Medulla oblongata (tissue), 1 donor: ENCODE measurements around the gene SLC6A6.

ENCODE experiments used
- DNase-seq: peaks from one replicate; pipeline ENCODE4 v3.0.0-alpha.2; 2015; ENCODE audit errors: extremely low spot score

Gene SLC6A6

DNA sequence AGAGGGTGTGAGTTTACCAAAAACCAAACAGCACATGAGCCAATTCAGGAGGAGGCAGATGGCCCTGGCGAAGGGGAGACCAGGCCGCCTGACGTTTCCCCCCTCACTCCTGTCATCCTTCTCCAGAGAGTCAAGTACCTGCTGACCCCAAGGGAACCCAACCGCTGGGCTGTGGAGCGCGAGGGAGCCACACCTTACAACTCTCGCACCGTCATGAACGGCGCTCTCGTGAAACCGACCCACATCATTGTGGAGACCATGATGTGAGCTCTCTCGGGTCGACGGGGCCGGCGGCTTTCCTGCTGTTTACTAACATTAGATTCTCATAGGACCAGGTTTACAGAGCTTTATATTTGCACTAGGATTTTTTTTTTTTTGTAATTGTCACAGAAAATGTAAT, 82.3 kb downstream of the SLC6A6 start:
- DNase-seq: no peak

GRCh38 chr3:14485981-14486380, 83.6 kb downstream of the SLC6A6 start:
- DNase-seq: no peak

DNA sequence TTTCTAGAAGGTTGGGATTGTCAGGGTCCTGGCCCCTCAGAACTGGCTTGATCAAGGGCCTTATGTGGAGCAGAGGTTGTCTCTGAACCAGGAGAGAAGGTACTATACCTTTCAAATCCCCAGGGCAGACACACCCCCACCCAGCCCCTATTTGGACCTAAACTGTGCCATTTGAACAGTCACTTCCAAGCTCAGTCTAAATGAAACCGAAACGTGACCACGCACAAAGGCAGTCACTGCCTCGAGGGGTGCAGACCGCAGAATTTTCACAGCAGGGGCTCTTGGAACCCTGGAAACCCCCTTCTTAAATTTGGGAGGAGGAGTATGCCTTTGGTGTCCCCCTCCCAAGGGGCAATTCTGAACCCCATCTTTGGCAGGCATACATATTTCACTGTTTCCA, 84.1 kb downstream of the SLC6A6 start:
- DNase-seq: no peak

DNA sequence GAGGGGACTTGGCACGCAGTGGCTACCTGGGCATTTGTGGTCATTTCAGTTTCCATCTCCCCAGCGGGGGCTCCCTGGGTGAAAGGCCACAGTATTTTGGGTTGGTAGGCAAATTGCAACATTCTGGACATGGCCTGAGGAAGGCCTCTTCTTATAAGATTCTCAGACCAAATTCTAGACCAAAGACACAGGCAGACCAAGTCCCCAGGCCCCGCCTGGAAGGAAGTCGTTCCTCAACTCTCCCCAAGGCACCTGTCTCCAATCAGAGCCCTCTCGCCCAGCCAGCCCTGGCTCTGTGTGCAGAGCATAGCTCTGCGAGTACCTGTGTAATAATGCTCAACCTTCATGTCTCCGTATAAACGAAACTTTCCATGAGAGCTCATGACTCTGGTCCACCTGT, 84.7 kb downstream of the SLC6A6 start:
- no peak for DNase-seq

DNA sequence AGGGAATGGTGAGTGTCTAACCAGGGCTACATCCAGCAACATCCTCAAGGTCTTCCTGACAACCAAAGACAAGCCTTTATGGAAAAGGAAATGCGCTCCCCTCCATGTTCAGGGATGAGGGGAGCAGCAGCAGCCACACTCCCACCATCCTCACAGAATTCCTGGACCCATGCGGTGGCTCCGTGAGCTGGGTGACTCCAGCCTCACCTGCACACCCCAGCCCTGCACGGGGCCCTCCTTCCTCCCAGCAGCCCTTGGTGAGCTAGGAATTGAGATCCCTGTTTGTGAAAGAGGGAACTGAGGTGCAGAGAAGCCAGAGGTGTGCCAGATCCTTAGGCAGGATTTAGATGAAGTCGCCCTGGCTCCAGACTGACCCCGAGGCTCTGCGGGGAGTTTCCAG, 85.4 kb downstream of the SLC6A6 start:
- no peak for DNase-seq

- no peak for DNase-seq
These were observed 86.1 kb downstream of the SLC6A6 start for GRCh38 chr3:14488286-14489041.

DNA sequence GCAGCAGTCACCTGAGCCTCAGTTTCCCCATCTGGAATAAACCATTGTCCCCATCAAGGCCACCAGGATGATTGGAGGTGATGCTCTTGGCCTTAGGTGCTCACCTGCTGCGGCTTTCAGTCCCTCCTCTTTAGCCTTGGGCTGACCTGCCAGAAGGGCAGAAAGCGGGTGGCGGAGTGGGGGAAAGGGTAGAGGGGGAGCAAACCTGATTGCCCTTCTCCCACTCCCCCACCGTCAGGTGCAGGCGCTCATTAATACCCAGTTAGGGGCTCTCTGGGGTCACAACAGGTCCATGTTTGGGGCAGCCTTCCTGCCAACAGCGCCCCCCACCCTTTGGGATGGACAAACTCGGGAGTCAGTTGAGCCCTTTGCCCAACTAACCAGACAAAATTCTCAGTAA, 87.2 kb downstream of the SLC6A6 start:
- no peak for DNase-seq

DNA sequence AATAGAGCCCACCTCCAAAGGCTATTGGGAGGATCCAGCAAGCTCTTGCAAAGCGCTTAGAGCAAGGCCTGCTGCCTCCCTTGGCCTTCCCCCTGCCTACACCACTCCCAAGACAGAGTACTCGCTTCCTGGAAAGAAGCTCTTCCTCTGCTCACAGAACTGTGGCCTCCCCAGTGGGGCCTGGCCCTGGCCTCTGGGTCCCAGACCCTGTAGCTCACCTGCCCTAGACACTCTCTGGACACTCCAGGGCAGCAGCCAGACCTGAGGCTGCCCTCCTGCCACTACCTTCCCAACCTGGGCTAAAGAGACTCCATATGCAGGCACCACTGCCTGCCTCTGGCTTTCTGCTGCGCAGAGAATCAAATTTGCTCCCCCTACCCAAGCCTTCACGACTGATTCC, 87.8 kb downstream of the SLC6A6 start:
- DNase-seq: no peak

- no peak for DNase-seq
These were observed 88.4 kb downstream of the SLC6A6 start for GRCh38 chr3:14490831-14491230.

GRCh38 chr3:14491396-14492190, 89.2 kb downstream of the SLC6A6 start:
- no peak for DNase-seq

GRCh38 chr3:14492948-14493881, 90.8 kb downstream of the SLC6A6 start:
- DNase-seq: no peak

DNA sequence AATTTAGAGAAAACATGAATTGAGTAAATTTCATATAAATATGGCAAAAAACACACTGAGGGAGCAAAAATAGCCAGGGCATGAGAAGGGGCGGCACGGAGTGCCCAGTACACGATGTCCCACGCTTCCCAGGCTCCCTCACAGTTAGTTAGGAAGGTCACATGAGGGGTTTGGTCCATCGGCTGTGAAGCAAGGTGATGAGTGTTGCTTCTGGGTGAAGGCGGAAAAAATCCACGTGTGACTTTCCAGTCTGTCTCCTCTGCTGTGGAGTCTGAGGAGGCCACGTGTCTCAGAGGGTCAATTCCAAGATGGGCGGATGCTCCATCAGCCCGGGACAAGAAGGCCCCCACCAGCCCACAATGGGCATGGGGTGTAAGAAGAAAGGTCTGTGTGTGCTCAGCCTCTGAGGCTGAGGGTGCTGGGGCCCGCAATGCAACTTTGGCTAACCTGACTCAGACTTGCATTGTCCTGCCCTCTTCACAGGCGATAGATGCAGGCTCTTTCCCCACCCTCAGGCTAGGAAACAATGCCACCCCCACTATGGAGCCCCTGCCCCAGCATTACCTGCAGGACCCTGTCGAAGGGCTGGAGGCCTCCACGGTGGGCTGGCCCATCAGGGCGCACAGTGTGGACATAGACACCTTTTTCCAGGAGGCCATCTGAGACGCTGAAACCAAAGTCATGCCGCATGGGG, 92.0 kb downstream of the SLC6A6 start:
- DNase-seq: no peak

- no peak for DNase-seq
These were observed 92.5 kb downstream of the SLC6A6 start for GRCh38 chr3:14494973-14495300.

- no peak for DNase-seq
These were observed 93.9 kb downstream of the SLC6A6 start for GRCh38 chr3:14496351-14496750.

GRCh38 chr3:14497321-14497720, 94.9 kb downstream of the SLC6A6 start:
- no peak for DNase-seq

GRCh38 chr3:14502472-14502871, 100.1 kb downstream of the SLC6A6 start:
- no peak for DNase-seq

GRCh38 chr3:14503033-14503705, 100.8 kb downstream of the SLC6A6 start:
- DNase-seq: no peak

GRCh38 chr3:14503706-14504065, 101.3 kb downstream of the SLC6A6 start:
- DNase-seq: no peak

DNA sequence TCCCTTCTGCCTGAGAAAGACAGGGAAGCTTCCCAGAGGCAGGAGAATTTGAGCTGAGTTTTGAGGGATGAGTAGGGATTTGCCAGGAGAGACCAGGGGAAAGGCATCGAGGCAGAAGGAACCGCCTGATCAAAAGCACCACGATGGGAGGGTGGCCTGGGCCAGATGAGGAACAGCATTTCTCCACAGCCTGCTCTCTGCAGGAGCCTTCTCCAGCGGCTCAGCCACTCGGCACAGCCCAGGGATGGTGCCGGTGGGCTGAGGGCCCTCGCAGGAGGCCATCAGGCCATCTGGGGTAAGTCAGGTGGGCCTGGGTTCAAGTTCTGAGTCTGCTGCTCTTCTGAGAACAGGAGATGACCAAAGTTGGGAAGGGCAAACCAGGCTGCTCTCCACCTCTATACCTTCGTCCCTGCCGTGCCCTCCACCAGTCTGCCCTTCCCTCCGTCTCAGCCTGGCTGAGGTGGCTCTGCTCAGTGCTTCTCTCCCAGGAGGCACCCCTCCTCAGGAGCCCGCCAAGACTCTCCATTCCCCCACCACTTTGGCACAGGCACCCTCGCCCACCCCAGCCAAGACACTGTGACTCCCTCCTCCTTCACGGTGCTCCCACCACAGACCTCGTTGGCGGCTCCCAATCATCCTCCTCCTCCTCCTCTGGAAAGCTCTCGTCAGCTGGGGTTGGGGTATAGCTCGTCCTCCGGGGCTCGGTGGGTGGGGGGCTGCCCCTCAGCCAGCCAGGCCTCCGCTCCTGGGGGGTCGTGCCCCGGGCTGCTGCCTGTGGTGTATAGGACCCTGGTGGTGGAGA, 102.8 kb downstream of the SLC6A6 start:
- no peak for DNase-seq

DNA sequence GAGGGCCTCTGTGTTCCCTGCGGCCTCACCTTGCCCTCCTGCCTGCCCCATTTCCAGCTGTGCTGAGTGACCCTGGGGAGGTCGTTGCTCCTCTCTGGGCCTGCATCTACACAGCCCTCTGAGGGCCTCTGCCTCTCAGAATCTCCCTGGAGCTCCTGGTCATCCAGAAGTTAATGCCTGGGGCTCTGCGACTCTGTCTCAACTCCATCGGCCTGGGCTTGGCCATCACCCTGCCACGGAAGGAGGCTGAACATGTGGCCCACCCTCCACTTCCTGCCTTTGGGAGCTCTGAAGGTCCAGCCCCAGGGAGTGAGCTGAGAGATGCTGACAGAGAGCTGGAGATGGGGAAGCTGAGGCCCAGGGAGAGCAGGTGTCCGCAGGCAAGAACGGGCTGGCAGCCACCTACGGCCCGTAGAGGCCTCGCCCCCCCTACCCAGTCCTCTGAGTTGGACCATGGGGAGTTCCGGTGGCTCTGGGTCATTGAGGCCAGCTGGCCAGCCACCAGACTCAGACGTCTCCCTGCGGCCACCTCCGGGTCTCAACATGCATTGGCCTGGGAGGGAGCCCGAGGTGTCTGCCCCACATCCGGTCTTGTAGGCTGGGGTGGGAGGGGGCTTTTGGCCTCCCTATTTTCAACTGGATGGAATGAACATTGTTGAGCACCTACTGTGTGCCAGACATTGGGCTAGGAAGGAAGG, 103.5 kb downstream of the SLC6A6 start:
- DNase-seq: no peak
